ENCODE measurements around the gene GLCCI1.
"Not testable (repeated sequence)": the region's sequence is repeated elsewhere in the genome, so short reads cannot be mapped to it uniquely, and the experiment has no call there.

GLCCI1 gene

GRCh38 chr7:8035647-8036518 is 67.3 kb downstream of the GLCCI1 start:
- peaks cover 9% of the 10 kb centered on the region for H3K4me1 ChIP-seq (ENCODE audit: control insufficient read depth, insufficient read depth, low read length)
- no peaks in the 10 kb centered on the region for H3K36me3 ChIP-seq (ENCODE audit: control insufficient read depth, insufficient read depth, low read length)
- H3K27me3 ChIP-seq (ENCODE audit: control insufficient read depth, insufficient read depth, low read length): no peaks in the 10 kb centered on the region
- no peak overlapping the region for H3K9ac ChIP-seq (ENCODE audit: low read depth, low read length)
- H3K9me3 ChIP-seq (ENCODE audit: control insufficient read depth, insufficient read depth, low read length): no peaks in the 10 kb centered on the region
- H3K4me3 ChIP-seq (ENCODE audit: low read depth, low read length): no peak overlapping the region

GRCh38 chr7:8037151-8037550 is 68.6 kb downstream of the GLCCI1 start:
- H3K4me1 ChIP-seq (ENCODE audit: control insufficient read depth, insufficient read depth, low read length): peaks cover 9% of the 10 kb centered on the region
- H3K36me3 ChIP-seq (ENCODE audit: control insufficient read depth, insufficient read depth, low read length): no peaks in the 10 kb centered on the region
- no peak overlapping the region for H3K9ac ChIP-seq (ENCODE audit: low read depth, low read length)
- H3K27me3 ChIP-seq (ENCODE audit: control insufficient read depth, insufficient read depth, low read length): no peaks in the 10 kb centered on the region
- no peak overlapping the region for H3K4me3 ChIP-seq (ENCODE audit: low read depth, low read length)
- no peaks in the 10 kb centered on the region for H3K9me3 ChIP-seq (ENCODE audit: control insufficient read depth, insufficient read depth, low read length)

GRCh38 chr7:8040768-8041369 is 72.3 kb downstream of the GLCCI1 start:
- Histone ChIP-seq H3K27me3 (ENCODE audit: control insufficient read depth, insufficient read depth, low read length) (no peaks in the 10 kb centered on the region), H3K36me3 (ENCODE audit: control insufficient read depth, insufficient read depth, low read length) (no peaks in the 10 kb centered on the region), H3K4me3 (ENCODE audit: low read depth, low read length) (no peak overlapping the region), H3K4me1 (ENCODE audit: control insufficient read depth, insufficient read depth, low read length) (peaks cover 7% of the 10 kb centered on the region), H3K9ac (ENCODE audit: low read depth, low read length) (no peak overlapping the region), H3K9me3 (ENCODE audit: control insufficient read depth, insufficient read depth, low read length) (no peaks in the 10 kb centered on the region)

- Histone ChIP-seq H3K4me3 (ENCODE audit: low read depth, low read length) (no peak overlapping the region), H3K27me3 (ENCODE audit: control insufficient read depth, insufficient read depth, low read length) (no peaks in the 10 kb centered on the region), H3K9ac (ENCODE audit: low read depth, low read length) (no peak overlapping the region), H3K4me1 (ENCODE audit: control insufficient read depth, insufficient read depth, low read length) (peaks cover 4% of the 10 kb centered on the region), H3K9me3 (ENCODE audit: control insufficient read depth, insufficient read depth, low read length) (no peaks in the 10 kb centered on the region), H3K36me3 (ENCODE audit: control insufficient read depth, insufficient read depth, low read length) (no peaks in the 10 kb centered on the region)
These were observed 74.4 kb downstream of the GLCCI1 start for GRCh38 chr7:8042796-8043535.

- Histone ChIP-seq H3K4me3 (ENCODE audit: low read depth, low read length) (no peak overlapping the region), H3K4me1 (ENCODE audit: control insufficient read depth, insufficient read depth, low read length) (no peaks in the 10 kb centered on the region), H3K27me3 (ENCODE audit: control insufficient read depth, insufficient read depth, low read length) (no peaks in the 10 kb centered on the region), H3K36me3 (ENCODE audit: control insufficient read depth, insufficient read depth, low read length) (no peaks in the 10 kb centered on the region), H3K9me3 (ENCODE audit: control insufficient read depth, insufficient read depth, low read length) (no peaks in the 10 kb centered on the region), H3K9ac (ENCODE audit: low read depth, low read length) (no peak overlapping the region)
These were observed 76.3 kb downstream of the GLCCI1 start for GRCh38 chr7:8044761-8045430.

- not testable (repeated sequence) for H3K4me3 ChIP-seq (ENCODE audit: low read depth, low read length); H3K9me3 ChIP-seq (ENCODE audit: control insufficient read depth, insufficient read depth, low read length); H3K9ac ChIP-seq (ENCODE audit: low read depth, low read length); H3K27me3 ChIP-seq (ENCODE audit: control insufficient read depth, insufficient read depth, low read length); H3K4me1 ChIP-seq (ENCODE audit: control insufficient read depth, insufficient read depth, low read length); H3K36me3 ChIP-seq (ENCODE audit: control insufficient read depth, insufficient read depth, low read length)
These were observed 79.5 kb downstream of the GLCCI1 start for GRCh38 chr7:8048067-8048466.

GRCh38 chr7:8051373-8051772 is 82.8 kb downstream of the GLCCI1 start:
- no peak overlapping the region for H3K9ac ChIP-seq (ENCODE audit: low read depth, low read length)
- no peaks in the 10 kb centered on the region for H3K9me3 ChIP-seq (ENCODE audit: control insufficient read depth, insufficient read depth, low read length)
- no peaks in the 10 kb centered on the region for H3K36me3 ChIP-seq (ENCODE audit: control insufficient read depth, insufficient read depth, low read length)
- H3K4me3 ChIP-seq (ENCODE audit: low read depth, low read length): no peak overlapping the region
- H3K27me3 ChIP-seq (ENCODE audit: control insufficient read depth, insufficient read depth, low read length): no peaks in the 10 kb centered on the region
- H3K4me1 ChIP-seq (ENCODE audit: control insufficient read depth, insufficient read depth, low read length): peaks cover 9% of the 10 kb centered on the region

- Histone ChIP-seq H3K4me3 (ENCODE audit: low read depth, low read length) (no peak overlapping the region), H3K9ac (ENCODE audit: low read depth, low read length) (no peak overlapping the region), H3K4me1 (ENCODE audit: control insufficient read depth, insufficient read depth, low read length) (peaks cover 9% of the 10 kb centered on the region), H3K9me3 (ENCODE audit: control insufficient read depth, insufficient read depth, low read length) (no peaks in the 10 kb centered on the region), H3K36me3 (ENCODE audit: control insufficient read depth, insufficient read depth, low read length) (no peaks in the 10 kb centered on the region), H3K27me3 (ENCODE audit: control insufficient read depth, insufficient read depth, low read length) (no peaks in the 10 kb centered on the region)
These were observed 83.4 kb downstream of the GLCCI1 start for GRCh38 chr7:8051998-8052397.

GRCh38 chr7:8052824-8053223 is 84.2 kb downstream of the GLCCI1 start:
- Histone ChIP-seq H3K9me3 (ENCODE audit: control insufficient read depth, insufficient read depth, low read length) (no peaks in the 10 kb centered on the region), H3K4me3 (ENCODE audit: low read depth, low read length) (no peak overlapping the region), H3K27me3 (ENCODE audit: control insufficient read depth, insufficient read depth, low read length) (no peaks in the 10 kb centered on the region), H3K9ac (ENCODE audit: low read depth, low read length) (no peak overlapping the region), H3K36me3 (ENCODE audit: control insufficient read depth, insufficient read depth, low read length) (peaks cover 2% of the 10 kb centered on the region), H3K4me1 (ENCODE audit: control insufficient read depth, insufficient read depth, low read length) (peaks cover 9% of the 10 kb centered on the region)

- H3K27me3 ChIP-seq (ENCODE audit: control insufficient read depth, insufficient read depth, low read length): no peaks in the 10 kb centered on the region
- H3K9me3 ChIP-seq (ENCODE audit: control insufficient read depth, insufficient read depth, low read length): no peaks in the 10 kb centered on the region
- H3K9ac ChIP-seq (ENCODE audit: low read depth, low read length): no peak overlapping the region
- no peak overlapping the region for H3K4me3 ChIP-seq (ENCODE audit: low read depth, low read length)
- peaks cover 3% of the 10 kb centered on the region for H3K4me1 ChIP-seq (ENCODE audit: control insufficient read depth, insufficient read depth, low read length)
- H3K36me3 ChIP-seq (ENCODE audit: control insufficient read depth, insufficient read depth, low read length): peaks cover 2% of the 10 kb centered on the region
These were observed 87.8 kb downstream of the GLCCI1 start for GRCh38 chr7:8056439-8056838.

GRCh38 chr7:8057566-8057965 is 89.0 kb downstream of the GLCCI1 start:
- no peaks in the 10 kb centered on the region for H3K27me3 ChIP-seq (ENCODE audit: control insufficient read depth, insufficient read depth, low read length)
- no peaks in the 10 kb centered on the region for H3K9me3 ChIP-seq (ENCODE audit: control insufficient read depth, insufficient read depth, low read length)
- H3K9ac ChIP-seq (ENCODE audit: low read depth, low read length): no peak overlapping the region
- no peaks in the 10 kb centered on the region for H3K4me1 ChIP-seq (ENCODE audit: control insufficient read depth, insufficient read depth, low read length)
- peaks cover 2% of the 10 kb centered on the region for H3K36me3 ChIP-seq (ENCODE audit: control insufficient read depth, insufficient read depth, low read length)
- H3K4me3 ChIP-seq (ENCODE audit: low read depth, low read length): no peak overlapping the region

Measured in iPS-15b (cell line).